Transverse colon (tissue), 4 donors: ENCODE results near the gene HLA-DQA1. TPM values are rescaled to one million over a fixed set of nuclear protein-coding genes. Genes with fewer than 3 reads are reported as not detected.
"Not testable (repeated sequence)": the region's sequence is repeated elsewhere in the genome, so short reads cannot be mapped to it uniquely, and the experiment has no call there.

Source experiments
- DNase-seq: peaks from one replicate; pipeline ENCODE4 v3.0.0-alpha.2; 2019
- H3K27ac ChIP-seq, 4 donors: fragments of 200-600 bp; sonication (generic); 2 replicates each; pipeline ENCODE4 v1.5.1; 2016 to 2018; ENCODE audit warnings: inconsistent platforms in 4 of 4
- H3K27me3 ChIP-seq: fragments of 200-600 bp; sonication (generic); 2 replicates; pipeline ENCODE4 v1.5.1; 2017; ENCODE audit warnings: inconsistent platforms
- H3K36me3 ChIP-seq, 4 donors: fragments of 200-600 bp; sonication (generic); 2 replicates each; pipeline ENCODE4 v1.5.1; 2017 to 2019; ENCODE audit warnings: inconsistent platforms in 4 of 4
- H3K4me1 ChIP-seq, 4 donors: fragments of 200-600 bp; sonication (generic); 2 replicates each; pipeline ENCODE4 v1.5.1; 2017 to 2020; ENCODE audit warnings: inconsistent platforms in 4 of 4
- H3K4me3 ChIP-seq, 4 donors: fragments of 200-600 bp; sonication (generic); 1 replicate in 1 of 4; 2 replicates in 3 of 4; pipeline versions ENCODE4 v1.5.1 to v1.6.1; 2017 to 2019; ENCODE audit warnings: inconsistent platforms in 4 of 4
- H3K9me3 ChIP-seq, 2 donors: fragments of 200-600 bp; sonication (generic); 2 replicates each; pipeline ENCODE4 v1.5.1; 2017 to 2019; ENCODE audit warnings: inconsistent platforms in 2 of 2
- EP300 ChIP-seq: sonication (generic); formaldehyde crosslinking; IDR thresholded peaks from one replicate; pipeline ENCODE4 v1.6.1; 2017; ENCODE audit warnings: antibody characterized with exemption, low read depth
- POLR2A ChIP-seq: fragments of 450-650 bp; IDR thresholded peaks from one replicate; pipeline ENCODE4 v1.6.1; 2016; ENCODE audit warnings: antibody characterized with exemption, mild to moderate bottlenecking, moderate library complexity
- POLR2AphosphoS5 ChIP-seq, 3 donors: sonication (generic); formaldehyde crosslinking; IDR thresholded peaks; one replicate each; pipeline ENCODE4 v1.6.1; 2016; ENCODE audit warnings: antibody characterized with exemption in 3 of 3
- WGBS, 2 donors: methylation state at CpG; one replicate each; pipeline ENCODE4 v1.1.5; 2018; ENCODE audit warnings: low coverage in 1 of 2; 5-methylcytosine and 5-hydroxymethylcytosine counted together
- in situ Hi-C, 4 donors: fragments of 200-750 bp; cut with MboI; loops; one replicate each; pipeline versions ENCODE4 v1.15.0 to v1.15.1; 2017; ENCODE audit warnings: low sequenced_read_pairs in 3 of 4, low pct_ligation_motif_present in 1 of 4, low pct_unique_long_range_greater_than_20kb in 1 of 4
- intact Hi-C: fragments of 100-400 bp; cut with DNase I; formaldehyde crosslinking; loops from one replicate; pipeline ENCODE4 v1.15.1; 2023; ENCODE audit warnings: low total_unique reads
- total RNA-seq, 4 donors: library from RNA; depleted of rRNA; stranded (reverse); fragments of >200 nt; gene quantifications; one replicate each; pipeline ENCODE4 v1.1.0, GENCODE V29; 2016
- TF ChIP-seq, protein P1 (sequence below), 5 experiments: fragments of 200-600 bp in 3 of 5; fragments of 450-650 bp in 2 of 5; sonication (generic) in 3 of 5; IDR thresholded peaks; 1 replicate in 2 of 5; 2 replicates in 3 of 5; pipeline ENCODE4 v1.5.1; 2016 to 2017; ENCODE audit warnings: antibody characterized with exemption in 5 of 5, inconsistent platforms in 3 of 5, mild to moderate bottlenecking in 2 of 5, moderate library complexity in 1 of 5

The HLA-DQA1 gene
- total RNA-seq, 4 donors from 2014 or later: 0.41 to 4.5 (median 3.2) TPM; not detected in 1

GRCh38 chr6:32639440-32640394 is 2.5 kb downstream of the HLA-DQA1 start:
- 0 to 15% methylated on average over 3 to 8 of the region's 8 CpGs for WGBS, 2 donors
- in situ Hi-C loops: loop anchor here in 2 of 4 donors (5.0 kb wide), 1 partner anchor 103 kb away; the partner anchor contains the start of gene HLA-DQA2 (in 2 of the 2)

DNA sequence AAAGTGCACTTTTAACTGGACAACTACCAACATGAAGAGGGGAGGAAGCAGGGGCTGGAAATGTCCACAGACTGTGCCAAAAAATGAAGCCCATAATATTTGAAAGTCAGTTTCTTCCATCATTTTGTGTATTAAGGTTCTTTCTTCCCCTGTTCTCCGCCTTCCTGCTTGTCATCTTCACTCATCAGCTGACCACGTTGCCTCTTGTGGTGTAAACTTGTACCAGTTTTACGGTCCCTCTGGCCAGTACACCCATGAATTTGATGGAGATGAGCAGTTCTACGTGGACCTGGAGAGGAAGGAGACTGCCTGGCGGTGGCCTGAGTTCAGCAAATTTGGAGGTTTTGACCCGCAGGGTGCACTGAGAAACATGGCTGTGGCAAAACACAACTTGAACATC is 3.9 kb downstream of the HLA-DQA1 start:
- no peak for TF ChIP-seq POLR2AphosphoS5 (IDR thresholded peaks at IDR 0.05)
- no peak for TF ChIP-seq POLR2A
- TF ChIP-seq, protein P1, sequence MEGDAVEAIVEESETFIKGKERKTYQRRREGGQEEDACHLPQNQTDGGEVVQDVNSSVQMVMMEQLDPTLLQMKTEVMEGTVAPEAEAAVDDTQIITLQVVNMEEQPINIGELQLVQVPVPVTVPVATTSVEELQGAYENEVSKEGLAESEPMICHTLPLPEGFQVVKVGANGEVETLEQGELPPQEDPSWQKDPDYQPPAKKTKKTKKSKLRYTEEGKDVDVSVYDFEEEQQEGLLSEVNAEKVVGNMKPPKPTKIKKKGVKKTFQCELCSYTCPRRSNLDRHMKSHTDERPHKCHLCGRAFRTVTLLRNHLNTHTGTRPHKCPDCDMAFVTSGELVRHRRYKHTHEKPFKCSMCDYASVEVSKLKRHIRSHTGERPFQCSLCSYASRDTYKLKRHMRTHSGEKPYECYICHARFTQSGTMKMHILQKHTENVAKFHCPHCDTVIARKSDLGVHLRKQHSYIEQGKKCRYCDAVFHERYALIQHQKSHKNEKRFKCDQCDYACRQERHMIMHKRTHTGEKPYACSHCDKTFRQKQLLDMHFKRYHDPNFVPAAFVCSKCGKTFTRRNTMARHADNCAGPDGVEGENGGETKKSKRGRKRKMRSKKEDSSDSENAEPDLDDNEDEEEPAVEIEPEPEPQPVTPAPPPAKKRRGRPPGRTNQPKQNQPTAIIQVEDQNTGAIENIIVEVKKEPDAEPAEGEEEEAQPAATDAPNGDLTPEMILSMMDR (IDR thresholded peaks at IDR 0.05): no peak
- TF ChIP-seq EP300: no peak
- in situ Hi-C loops: no loop called here
- no peaks in the 10 kb centered on the region for H3K27me3 ChIP-seq
- H3K27ac ChIP-seq: no peak overlapping the region
- WGBS, 2 donors: 49 to 57% methylated on average over 4 to 6 of the region's 6 CpGs
- DNase-seq: no peak
- no peaks in the 10 kb centered on the region for H3K9me3 ChIP-seq
- H3K4me1 ChIP-seq: no peaks in the 10 kb centered on the region
- H3K36me3 ChIP-seq: no peaks in the 10 kb centered on the region
- no peak overlapping the region for H3K4me3 ChIP-seq
- intact Hi-C loops: no loop called here

More at GRCh38 chr6:32639440-32640394, 2.5 kb downstream of the HLA-DQA1 start:
- H3K9me3 ChIP-seq: no peaks in the 10 kb centered on the region
- no peak for DNase-seq
- TF ChIP-seq POLR2A (no peak), EP300 (no peak), POLR2AphosphoS5 (IDR thresholded peaks at IDR 0.05) (no peak)
- TF ChIP-seq, protein P1 (IDR thresholded peaks at IDR 0.05): no peak
- no peaks in the 10 kb centered on the region for H3K27me3 ChIP-seq
- H3K27ac ChIP-seq: no peak overlapping the region
- no peaks in the 10 kb centered on the region for H3K36me3 ChIP-seq
- H3K4me1 ChIP-seq: no peaks in the 10 kb centered on the region
- H3K4me3 ChIP-seq: no peak overlapping the region
- intact Hi-C loops: no loop called here

DNA sequence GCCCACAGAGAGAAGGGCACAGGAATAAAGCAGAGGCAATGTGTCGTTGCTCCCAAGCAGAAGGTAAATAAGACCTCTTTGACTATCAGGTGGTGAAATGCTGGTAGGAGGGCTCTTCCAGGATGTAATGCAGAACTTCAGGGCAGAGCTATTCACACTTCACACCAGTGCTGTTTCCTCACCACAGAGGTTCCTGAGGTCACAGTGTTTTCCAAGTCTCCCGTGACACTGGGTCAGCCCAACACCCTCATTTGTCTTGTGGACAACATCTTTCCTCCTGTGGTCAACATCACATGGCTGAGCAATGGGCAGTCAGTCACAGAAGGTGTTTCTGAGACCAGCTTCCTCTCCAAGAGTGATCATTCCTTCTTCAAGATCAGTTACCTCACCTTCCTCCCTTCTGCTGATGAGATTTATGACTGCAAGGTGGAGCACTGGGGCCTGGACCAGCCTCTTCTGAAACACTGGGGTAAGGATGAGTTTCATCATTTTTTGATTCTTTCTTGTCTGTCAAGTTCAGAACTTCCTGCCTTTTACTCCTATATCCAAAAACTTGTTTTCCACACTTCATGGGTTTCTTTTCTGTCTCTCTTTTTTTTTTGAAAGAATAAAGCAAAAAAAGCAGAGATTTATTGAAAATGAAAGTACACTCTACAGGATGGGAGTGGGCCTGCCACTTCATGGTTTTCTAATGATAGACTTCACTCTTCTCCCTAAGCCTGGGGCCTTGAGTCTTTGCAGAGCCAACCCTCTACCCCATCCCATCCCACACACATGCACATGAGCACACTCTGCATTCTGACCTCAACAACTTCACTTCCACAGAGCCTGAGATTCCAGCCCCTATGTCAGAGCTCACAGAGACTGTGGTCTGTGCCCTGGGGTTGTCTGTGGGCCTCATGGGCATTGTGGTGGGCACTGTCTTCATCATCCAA is 4.8 kb downstream of the HLA-DQA1 start:
- DNase-seq, H3K27me3 ChIP-seq, H3K36me3 ChIP-seq, intact Hi-C loops, H3K4me1 ChIP-seq, H3K4me3 ChIP-seq, H3K27ac ChIP-seq, H3K9me3 ChIP-seq, in situ Hi-C loops: not testable (repeated sequence)
- WGBS, 2 donors: 63 to 100% methylated on average over 1 of the region's 2 CpGs

GRCh38 chr6:32642720-32643106 is 5.5 kb downstream of the HLA-DQA1 start:
- no peak for TF ChIP-seq POLR2A
- TF ChIP-seq POLR2AphosphoS5 (IDR thresholded peaks at IDR 0.05): no peak
- intact Hi-C loops (no loop called here), in situ Hi-C loops (no loop called here)
- WGBS, 2 donors: 28% methylated on average over 4 of the region's 6 CpGs; no CpG with 5 or more reads in 1 of the 2 donors
- H3K27ac ChIP-seq: no peak overlapping the region
- no peaks in the 10 kb centered on the region for H3K27me3 ChIP-seq
- H3K4me3 ChIP-seq: no peak overlapping the region
- H3K4me1 ChIP-seq: no peaks in the 10 kb centered on the region
- H3K9me3 ChIP-seq: no peaks in the 10 kb centered on the region
- no peak for DNase-seq
- H3K36me3 ChIP-seq: no peaks in the 10 kb centered on the region

DNA sequence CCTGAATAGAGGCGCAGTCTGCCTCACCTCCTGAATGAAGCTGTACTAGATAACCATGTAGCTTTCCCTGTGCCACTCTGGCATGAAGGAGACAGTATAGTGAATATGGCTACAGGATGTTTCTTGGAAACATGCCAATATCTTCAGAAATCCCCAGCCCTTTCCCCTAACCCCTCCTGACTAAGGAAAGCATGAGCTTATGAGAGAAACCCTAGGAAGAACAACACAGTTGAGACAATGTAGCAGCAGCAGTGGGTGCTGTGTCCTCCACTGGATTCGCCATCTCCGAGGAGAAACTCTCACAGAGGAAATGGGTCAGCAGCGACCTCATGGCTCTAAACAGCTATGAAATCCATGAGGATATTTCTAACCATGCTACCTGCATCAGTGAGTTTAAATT is 6.7 kb downstream of the HLA-DQA1 start:
- Histone ChIP-seq H3K36me3 (no peaks in the 10 kb centered on the region), H3K4me1 (no peaks in the 10 kb centered on the region), H3K27ac (no peak overlapping the region), H3K27me3 (no peaks in the 10 kb centered on the region), H3K9me3 (no peaks in the 10 kb centered on the region), H3K4me3 (no peak overlapping the region)
- intact Hi-C loops: no loop called here
- in situ Hi-C loops: no loop called here
- DNase-seq: no peak
- TF ChIP-seq EP300: no peak
- no peak for TF ChIP-seq POLR2A
- TF ChIP-seq POLR2AphosphoS5 (IDR thresholded peaks at IDR 0.05): no peak
- TF ChIP-seq, protein P1 (IDR thresholded peaks at IDR 0.05): no peak
- WGBS, 2 donors: 29 to 33% methylated on average over 3 to 4 of the region's 4 CpGs
